ENCODE data around the gene SAPCD2. TPM values are rescaled to one million over a fixed set of nuclear protein-coding genes. Genes with fewer than 3 reads are reported as not detected.

SAPCD2 gene
- total RNA-seq, 1 experiment from 2014 or later: 30.6 TPM

- Histone ChIP-seq H3K9me3 (ENCODE audit: low read depth, low read length, poor library complexity, severe bottlenecking) (no peaks in the 10 kb centered on the region), H3K27me3 (replicated peaks; ENCODE audit: insufficient read depth, low read depth, low read length, poor library complexity) (peaks cover 11% of the 10 kb centered on the region), H3K4me1 (ENCODE audit: insufficient read depth, low read length, poor library complexity, severe bottlenecking) (peaks cover 14% of the 10 kb centered on the region), H3K36me3 (ENCODE audit: insufficient read depth, low read length, poor library complexity, severe bottlenecking) (no peaks in the 10 kb centered on the region), H3K4me3 (ENCODE audit: low read depth, low read length, poor library complexity, severe bottlenecking) (no peak overlapping the region), H3K27ac (ENCODE audit: low read depth, low read length, poor library complexity, severe bottlenecking) (no peak overlapping the region)
- intact Hi-C loops (cut with micrococcal nuclease; ENCODE audit: unreplicated experiment): loop anchor here (5.0 kb wide), 2 partner anchors 68 to 188 kb away; no protein-coding TSS in a partner anchor
- ChIA-PET POLR2A (ENCODE audit: low non-redundant PET) (no interaction called here), CTCF (interaction anchor here (0.5 to 2.2 kb wide), 9 partner anchors 13 to 283 kb away, joined by 3 to 11 read pairs (median 3); no protein-coding TSS in a partner anchor)
- no TSS peak for BruUV-seq (replicated peaks)
- TF ChIP-seq CTCF (conservative IDR thresholded peaks at IDR 0.05; ENCODE audit: low read depth, low read length): no peak
- TF ChIP-seq EZH2 (IDR thresholded peaks at IDR 0.05; ENCODE audit: borderline replicate concordance, low read depth, low read length, poor library complexity, severe bottlenecking): no peak
- peak; percentile 49 for DNase-seq (ENCODE audit: low spot score)
These were observed 21.5 kb downstream of the SAPCD2 start for GRCh38 chr9:137048655-137049543.

GRCh38 chr9:137046088-137046787 lies 24.1 kb downstream of the SAPCD2 start, which contains the start of gene NPDC1:
TSS of gene NPDC1 (minus strand) at chr9:137046177. CDS start at chr9:137045989, 188 bp downstream.
- peak; percentile 88 for TF ChIP-seq CTCF (conservative IDR thresholded peaks at IDR 0.05; ENCODE audit: low read depth, low read length)
- TF ChIP-seq EZH2 (IDR thresholded peaks at IDR 0.05; ENCODE audit: borderline replicate concordance, low read depth, low read length, poor library complexity, severe bottlenecking): no peak
- Histone ChIP-seq H3K27ac (ENCODE audit: low read depth, low read length, poor library complexity, severe bottlenecking) (peak within 1 kb of the TSS; percentile 27), H3K36me3 (ENCODE audit: insufficient read depth, low read length, poor library complexity, severe bottlenecking) (peaks cover 2% of the 10 kb centered on the region), H3K4me1 (ENCODE audit: insufficient read depth, low read length, poor library complexity, severe bottlenecking) (peaks cover 24% of the 10 kb centered on the region), H3K4me3 (ENCODE audit: low read depth, low read length, poor library complexity, severe bottlenecking) (peak within 1 kb of the TSS; percentile 76), H3K9me3 (ENCODE audit: low read depth, low read length, poor library complexity, severe bottlenecking) (no peaks in the 10 kb centered on the region), H3K27me3 (replicated peaks; ENCODE audit: insufficient read depth, low read depth, low read length, poor library complexity) (no peaks in the 10 kb centered on the region)
- ChIA-PET POLR2A (ENCODE audit: low non-redundant PET) (no interaction called here), CTCF (interaction anchor here (0.6 to 1.4 kb wide), 13 partner anchors 9 to 240 kb away, joined by 3 to 17 read pairs (median 4); partner anchors contain the start of gene RNF224)
- BruUV-seq (replicated peaks): no TSS peak
- intact Hi-C loops (cut with micrococcal nuclease; ENCODE audit: unreplicated experiment): loop anchor here (5.0 kb wide), 2 partner anchors 71 to 191 kb away; no protein-coding TSS in a partner anchor
- peak; percentile 80 for DNase-seq (ENCODE audit: low spot score)

- TF ChIP-seq CTCF (conservative IDR thresholded peaks at IDR 0.05; ENCODE audit: low read depth, low read length) (no peak), EZH2 (IDR thresholded peaks at IDR 0.05; ENCODE audit: borderline replicate concordance, low read depth, low read length, poor library complexity, severe bottlenecking) (no peak)
- DNase-seq (ENCODE audit: low spot score): peak; percentile 51
- no TSS peak for BruUV-seq (replicated peaks)
- Histone ChIP-seq H3K27ac (ENCODE audit: low read depth, low read length, poor library complexity, severe bottlenecking) (peak overlapping the region; percentile 25), H3K4me1 (ENCODE audit: insufficient read depth, low read length, poor library complexity, severe bottlenecking) (peaks cover 31% of the 10 kb centered on the region), H3K36me3 (ENCODE audit: insufficient read depth, low read length, poor library complexity, severe bottlenecking) (peaks cover 7% of the 10 kb centered on the region), H3K4me3 (ENCODE audit: low read depth, low read length, poor library complexity, severe bottlenecking) (peak overlapping the region; percentile 76), H3K9me3 (ENCODE audit: low read depth, low read length, poor library complexity, severe bottlenecking) (no peaks in the 10 kb centered on the region), H3K27me3 (replicated peaks; ENCODE audit: insufficient read depth, low read depth, low read length, poor library complexity) (no peaks in the 10 kb centered on the region)
- intact Hi-C loops (cut with micrococcal nuclease; ENCODE audit: unreplicated experiment): loop anchor here (5.0 kb wide), 2 partner anchors 72 to 192 kb away; no protein-coding TSS in a partner anchor
- ChIA-PET CTCF (interaction anchor here (1.2 kb wide), 1 partner anchor 10 kb away, joined by 3 read pairs; no protein-coding TSS in a partner anchor), POLR2A (ENCODE audit: low non-redundant PET) (no interaction called here)
These were observed 24.9 kb downstream of the SAPCD2 start for GRCh38 chr9:137045294-137046087.
